ENCODE results near the gene HDAC4. TPM values are rescaled to one million over a fixed set of nuclear protein-coding genes. Genes with fewer than 3 reads are reported as not detected.

Gene HDAC4
- total RNA-seq, 1 experiment from 2014 or later = 10.9 TPM

GRCh38 chr2:239268549-239268948 is 132.3 kb downstream of the HDAC4 start:
- no peak for DNase-seq (ENCODE audit: low spot score)

- DNase-seq (ENCODE audit: low spot score) = no peak
Observed at GRCh38 chr2:239268082-239268481, 132.7 kb downstream of the HDAC4 start.

- peak; percentile 85 for DNase-seq (ENCODE audit: low spot score)
Observed at GRCh38 chr2:239267288-239267951, 133.4 kb downstream of the HDAC4 start.

GRCh38 chr2:239266779-239267287 is 134.0 kb downstream of the HDAC4 start:
- DNase-seq (ENCODE audit: low spot score) = no peak

- no peak for DNase-seq (ENCODE audit: low spot score)
Observed at GRCh38 chr2:239266434-239266766, 134.4 kb downstream of the HDAC4 start.

GRCh38 chr2:239265681-239266433 is 135.0 kb downstream of the HDAC4 start:
- no peak for DNase-seq (ENCODE audit: low spot score)

- DNase-seq (ENCODE audit: low spot score) = peak; percentile 78
Observed at GRCh38 chr2:239264838-239265651, 135.8 kb downstream of the HDAC4 start.

GRCh38 chr2:239264492-239264837 is 136.4 kb downstream of the HDAC4 start:
- no peak for DNase-seq (ENCODE audit: low spot score)

GRCh38 chr2:239263669-239264491 is 136.9 kb downstream of the HDAC4 start:
- no peak for DNase-seq (ENCODE audit: low spot score)

- no peak for DNase-seq (ENCODE audit: low spot score)
Observed at GRCh38 chr2:239263231-239263630, 137.6 kb downstream of the HDAC4 start.

GRCh38 chr2:239262484-239263230 is 138.2 kb downstream of the HDAC4 start:
- no peak for DNase-seq (ENCODE audit: low spot score)

- DNase-seq (ENCODE audit: low spot score) = no peak
Observed at GRCh38 chr2:239261796-239262483, 138.9 kb downstream of the HDAC4 start.

- DNase-seq (ENCODE audit: low spot score) = no peak
Observed at GRCh38 chr2:239261356-239261755, 139.5 kb downstream of the HDAC4 start.

GRCh38 chr2:239260546-239261327 is 140.1 kb downstream of the HDAC4 start:
- DNase-seq (ENCODE audit: low spot score) = no peak

- no peak for DNase-seq (ENCODE audit: low spot score)
Observed at GRCh38 chr2:239259603-239260298, 141.1 kb downstream of the HDAC4 start.

- DNase-seq (ENCODE audit: low spot score) = no peak
Observed at GRCh38 chr2:239259173-239259572, 141.6 kb downstream of the HDAC4 start.

- DNase-seq (ENCODE audit: low spot score) = no peak
Observed at GRCh38 chr2:239258248-239258647, 142.6 kb downstream of the HDAC4 start.

GRCh38 chr2:239257511-239257937 is 143.3 kb downstream of the HDAC4 start:
- DNase-seq (ENCODE audit: low spot score) = peak; percentile 83

- DNase-seq (ENCODE audit: low spot score) = no peak
Observed at GRCh38 chr2:239256350-239256743, 144.5 kb downstream of the HDAC4 start.

Measured in A172 (cell line).